ENCODE results near the gene AMZ2.

- no peak for TF ChIP-seq CTCF (conservative IDR thresholded peaks at IDR 0.05 in 1 of 2, IDR thresholded peaks at IDR 0.05 in 1 of 2; ENCODE audit: extremely low read depth in 1 of 2, insufficient read depth in 1 of 2, low read depth in 1 of 2, low read length in 2 of 2)
- no peak for TF ChIP-seq EZH2 (IDR thresholded peaks at IDR 0.05; ENCODE audit: borderline replicate concordance, low read length)
These were observed 30.0 kb downstream of the AMZ2 start for GRCh38 chr17:68277807-68278206.

All from mammary epithelial cell (primary cell).